GM18507 (cell line): Measurements from ENCODE around the gene TGFA.

ENCODE experiments used
- DNase-seq: peaks from one replicate; pipeline ENCODE4 v3.0.0; 2011; ENCODE audit warnings: low read depth; ENCODE audit not compliant: insufficient read length; ENCODE audit errors: extremely low spot score
- FAIRE-seq: peaks from 2 replicates; lab custom pipeline; 2011; peaks lifted over from hg19 to GRCh38; lab: Jason Lieb, UNC

Gene TGFA

DNA sequence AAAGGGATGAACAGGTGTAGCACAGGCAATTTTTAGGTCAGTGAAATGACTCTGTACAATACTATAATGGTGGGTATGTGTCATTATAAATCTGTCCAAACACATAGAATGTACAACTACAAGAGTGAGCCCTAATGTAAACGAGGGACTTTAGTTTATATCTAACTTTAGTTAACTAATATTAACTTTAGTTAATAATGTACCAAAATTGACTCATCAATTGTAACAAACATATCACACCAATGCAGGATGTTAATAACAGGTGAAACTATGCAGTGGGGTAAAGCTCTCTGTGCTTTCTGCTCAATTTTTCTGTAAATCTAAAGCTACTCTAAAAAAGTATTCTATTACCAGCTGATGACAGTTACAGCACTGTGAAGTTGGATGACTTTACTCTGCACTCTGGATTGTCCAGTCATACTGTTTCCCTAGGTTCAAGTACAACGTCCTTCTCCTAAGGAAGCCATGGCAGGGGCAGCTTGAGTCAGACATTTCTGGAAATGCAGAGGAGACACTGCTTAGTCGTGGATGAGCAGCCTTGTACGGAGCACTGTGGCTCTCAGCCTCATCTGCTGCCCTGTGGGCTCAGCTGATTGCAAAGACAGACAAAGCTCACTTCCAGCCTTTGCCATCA, 26.1 kb downstream of the TGFA start:
- FAIRE-seq (no peak), DNase-seq (no peak)

DNA sequence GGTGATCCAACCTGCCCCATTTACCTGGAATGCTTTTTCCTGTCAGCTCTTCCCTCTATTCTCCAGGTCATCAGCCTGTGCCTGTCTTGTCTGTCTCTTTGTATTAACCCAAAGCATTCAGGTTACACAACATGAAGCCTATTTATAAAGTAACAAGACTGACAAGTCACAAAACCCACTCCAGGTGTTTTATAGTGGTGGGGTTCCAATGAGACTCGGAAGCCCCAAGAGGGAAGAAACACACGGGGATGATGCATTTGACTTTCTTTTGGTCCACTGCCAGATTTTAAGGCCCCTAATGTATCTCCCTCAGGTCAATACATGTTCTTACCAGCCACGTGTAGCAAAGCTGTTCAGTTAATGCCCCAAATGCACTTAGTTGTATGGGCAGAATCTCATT, 27.5 kb downstream of the TGFA start:
- DNase-seq: no peak
- no peak for FAIRE-seq

DNA sequence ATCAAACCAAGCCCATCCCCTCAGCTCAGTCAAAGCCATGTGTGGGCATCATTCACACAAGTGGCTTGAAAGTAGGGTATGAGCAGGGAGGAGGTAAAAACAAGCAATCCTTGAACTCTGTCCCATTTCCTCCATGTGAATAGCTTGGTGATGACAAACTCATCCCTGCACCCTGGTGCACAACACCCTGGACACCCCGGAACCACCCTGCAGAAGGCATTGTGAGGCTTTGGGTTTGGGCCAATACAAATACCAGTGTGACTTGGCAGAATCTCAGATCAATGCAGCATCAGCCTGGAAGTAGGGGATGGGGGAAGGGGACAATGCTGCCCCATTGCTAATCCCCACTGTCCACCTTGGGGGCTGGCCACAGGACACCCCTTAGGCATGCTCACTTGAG, 28.6 kb downstream of the TGFA start:
- FAIRE-seq (no peak), DNase-seq (no peak)

DNA sequence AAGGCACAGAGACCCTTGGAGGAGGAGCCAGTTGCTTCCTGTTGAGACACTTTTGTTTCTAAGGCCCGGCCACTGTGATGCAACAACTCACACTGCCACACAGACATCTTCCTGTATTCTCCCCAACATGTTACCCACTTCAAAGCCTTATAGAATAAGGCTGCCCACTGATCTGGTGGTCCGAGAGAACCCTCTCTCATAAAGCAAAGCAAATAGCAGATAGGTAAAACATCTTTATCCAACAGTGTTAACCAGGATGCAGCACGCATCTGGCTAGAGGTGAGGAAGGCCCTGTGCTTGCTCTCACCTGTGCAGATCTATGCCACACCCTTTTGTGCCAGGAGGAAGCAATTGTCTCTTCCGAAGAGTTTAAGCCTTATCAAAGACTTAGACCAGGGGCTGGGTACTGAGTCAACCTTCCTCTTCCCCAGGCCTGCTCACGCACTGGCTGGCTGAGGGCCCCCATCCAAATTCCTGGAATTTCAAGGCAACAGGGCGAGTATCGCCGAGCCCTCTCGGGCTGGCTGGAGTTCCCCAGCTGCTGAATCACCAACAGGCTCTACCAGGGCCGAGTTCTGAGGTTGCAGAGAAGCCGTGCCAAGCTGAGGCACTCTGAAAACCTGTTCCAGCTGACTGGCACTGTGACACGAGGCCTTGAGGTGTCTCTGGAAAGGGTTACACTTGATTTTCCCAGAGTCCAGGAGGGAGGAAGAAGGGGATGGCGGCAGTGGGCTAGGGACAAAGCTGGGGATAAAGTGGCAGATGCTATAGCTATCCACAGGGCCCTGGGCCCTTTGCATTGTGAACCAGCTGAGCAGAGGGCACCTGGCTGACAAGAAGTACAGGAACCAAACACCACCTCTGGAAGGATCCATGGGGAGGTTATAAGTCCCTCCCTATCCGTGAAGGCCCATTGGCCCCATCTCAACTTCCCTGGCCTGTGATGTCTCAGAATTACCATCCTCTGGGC, 29.3 kb downstream of the TGFA start:
- no peak for FAIRE-seq
- no peak for DNase-seq

DNA sequence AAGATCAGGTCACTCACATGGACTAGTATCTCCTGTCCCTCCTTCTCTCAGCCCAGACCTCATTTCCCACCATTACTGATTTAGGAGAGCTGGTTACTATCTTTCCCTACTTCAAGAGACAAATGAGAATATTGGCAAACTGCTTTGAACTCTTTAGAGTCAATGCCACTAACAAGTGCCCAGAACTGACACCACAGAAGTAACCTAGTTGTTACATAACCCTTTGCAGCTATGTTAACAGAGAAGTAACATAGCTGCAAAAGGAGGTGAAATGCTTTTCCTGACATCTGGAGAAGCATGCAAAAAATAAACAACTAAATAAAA, 30.0 kb downstream of the TGFA start:
- FAIRE-seq (no peak), DNase-seq (no peak)

DNA sequence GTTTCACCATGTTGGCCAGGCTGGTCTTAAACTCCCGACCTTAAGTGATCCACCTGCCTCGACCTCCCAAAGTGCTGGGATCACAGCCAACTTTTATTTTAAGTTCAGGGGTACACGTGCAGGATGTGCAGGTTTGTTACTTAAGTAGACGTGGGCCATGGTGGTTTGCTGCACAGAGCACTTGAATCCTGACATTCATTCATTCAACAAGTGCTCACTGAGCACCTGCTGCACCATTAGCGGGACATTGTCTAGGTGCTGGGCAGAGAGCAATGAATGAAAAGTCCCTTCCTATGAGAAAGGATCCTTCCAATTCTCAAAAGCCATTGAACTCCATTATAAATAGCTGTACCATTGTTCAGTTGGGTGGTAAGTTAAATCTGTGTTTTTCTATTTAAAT, 31.0 kb downstream of the TGFA start:
- FAIRE-seq: no peak
- DNase-seq: no peak

DNA sequence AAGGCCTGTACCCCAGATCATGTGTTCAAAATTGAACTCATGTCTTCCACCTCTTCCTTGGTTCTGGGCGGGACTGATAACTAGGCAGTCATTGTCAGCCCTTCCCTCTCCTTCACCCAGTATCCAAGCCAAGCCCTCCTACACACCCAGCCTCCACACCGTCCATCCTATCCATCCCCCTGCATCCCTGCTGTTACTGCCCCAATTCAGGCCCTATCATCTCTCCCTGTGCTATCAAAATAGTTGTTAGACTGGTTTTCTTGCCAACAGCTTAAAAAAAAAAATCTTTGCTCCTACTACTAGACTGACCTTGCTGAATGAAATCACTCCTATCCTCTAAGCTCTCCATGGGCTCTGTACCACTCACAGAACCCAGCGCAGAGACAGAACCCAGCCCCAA, 32.8 kb downstream of the TGFA start:
- FAIRE-seq (no peak), DNase-seq (no peak)

DNA sequence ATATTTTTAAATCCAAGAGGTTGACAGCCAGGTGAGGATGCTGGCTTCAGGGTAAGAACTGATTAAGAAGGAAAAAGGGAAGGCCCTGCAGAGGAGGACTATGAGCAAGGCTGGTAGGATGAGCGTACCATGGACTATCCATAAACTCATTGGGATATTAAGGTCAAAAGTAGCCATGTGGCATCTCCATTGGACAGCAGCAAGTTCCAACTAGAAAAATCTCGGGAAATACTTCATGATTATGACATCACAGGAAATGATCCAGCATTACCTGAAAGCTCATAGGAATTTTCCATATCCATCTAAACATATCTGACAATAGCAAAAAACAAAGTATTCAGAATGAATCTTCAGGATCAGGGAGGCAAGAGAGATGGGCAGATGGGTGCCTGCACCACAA, 34.2 kb downstream of the TGFA start:
- no peak for DNase-seq
- no peak for FAIRE-seq

DNA sequence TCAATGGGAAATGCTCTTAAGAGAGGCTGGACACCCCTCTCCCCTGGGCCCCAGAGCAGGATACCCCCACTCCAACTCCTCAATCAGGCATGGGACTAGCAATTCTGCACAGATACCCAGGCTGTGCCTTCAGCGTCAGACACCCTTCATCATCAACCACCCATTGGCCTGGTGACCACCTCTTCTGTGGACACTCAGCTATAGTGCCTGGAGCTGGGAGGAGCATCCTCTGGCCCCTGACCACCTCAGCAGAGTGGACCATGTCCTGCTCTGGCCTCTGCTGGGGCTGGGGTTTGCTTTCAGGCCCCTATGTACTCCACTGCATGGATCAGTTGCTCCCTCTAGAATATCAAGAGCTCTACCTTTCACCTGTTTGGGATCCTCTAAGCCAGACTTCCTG, 35.1 kb downstream of the TGFA start:
- no peak for FAIRE-seq
- DNase-seq: no peak

DNA sequence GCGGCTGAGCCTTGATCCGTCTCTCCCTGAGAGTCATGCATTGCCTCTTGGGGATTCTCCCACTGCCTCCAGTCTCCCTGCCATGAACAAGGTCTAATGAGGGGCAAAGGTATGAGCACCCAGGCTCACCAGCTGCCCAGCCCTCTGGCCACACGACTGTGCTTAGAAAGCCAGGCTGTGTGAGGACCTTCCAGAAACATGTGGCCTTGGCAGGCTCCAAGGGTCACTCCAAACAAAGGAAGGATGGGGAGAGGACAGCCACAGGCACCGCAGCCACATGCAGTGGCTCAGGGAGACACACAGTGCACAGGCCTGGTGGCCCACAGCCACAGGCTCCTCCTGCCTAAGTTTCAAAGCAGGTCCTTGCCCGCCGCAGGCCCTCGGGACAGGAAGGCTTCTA, 35.8 kb downstream of the TGFA start:
- no peak for DNase-seq
- no peak for FAIRE-seq

DNA sequence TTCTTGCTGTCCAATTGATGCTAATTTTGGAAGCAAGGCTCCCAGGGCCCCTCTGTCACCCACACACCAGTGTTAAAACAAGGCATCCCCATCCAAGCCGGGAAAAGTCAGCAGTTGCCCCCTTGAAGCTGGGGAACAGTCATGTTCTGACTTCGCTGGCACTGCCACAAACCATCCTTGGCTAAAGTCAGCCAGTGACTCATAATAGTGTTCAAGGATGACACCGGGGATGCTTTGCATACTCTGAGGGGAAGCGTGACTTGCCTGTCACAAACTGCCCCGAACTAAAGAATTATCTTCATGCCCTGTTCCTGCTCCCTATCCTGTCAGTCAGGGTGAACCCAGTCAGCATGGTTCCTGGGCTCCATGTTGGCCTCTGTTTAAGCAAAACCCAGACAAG, 37.0 kb downstream of the TGFA start:
- FAIRE-seq (no peak), DNase-seq (peak; percentile 36)

DNA sequence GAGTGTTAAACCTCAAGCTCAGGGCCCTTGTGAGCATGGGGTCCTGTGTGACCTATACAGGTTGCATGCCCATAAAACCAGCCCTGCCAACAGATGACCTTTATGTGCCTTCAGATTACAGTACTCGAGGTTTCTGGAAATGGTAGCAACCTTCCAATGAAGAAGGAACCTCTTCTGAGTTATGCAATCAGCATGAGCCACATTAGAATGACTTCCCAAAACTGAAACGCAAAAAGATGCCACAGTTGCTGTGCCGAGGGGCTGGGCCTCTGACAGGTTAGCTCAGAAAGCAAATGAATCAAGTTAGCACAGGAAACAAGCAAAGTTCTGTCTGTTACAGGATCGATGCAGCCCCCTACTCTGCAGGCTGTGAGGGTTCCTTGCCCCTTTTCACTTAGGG, 37.7 kb downstream of the TGFA start:
- no peak for DNase-seq
- no peak for FAIRE-seq

DNA sequence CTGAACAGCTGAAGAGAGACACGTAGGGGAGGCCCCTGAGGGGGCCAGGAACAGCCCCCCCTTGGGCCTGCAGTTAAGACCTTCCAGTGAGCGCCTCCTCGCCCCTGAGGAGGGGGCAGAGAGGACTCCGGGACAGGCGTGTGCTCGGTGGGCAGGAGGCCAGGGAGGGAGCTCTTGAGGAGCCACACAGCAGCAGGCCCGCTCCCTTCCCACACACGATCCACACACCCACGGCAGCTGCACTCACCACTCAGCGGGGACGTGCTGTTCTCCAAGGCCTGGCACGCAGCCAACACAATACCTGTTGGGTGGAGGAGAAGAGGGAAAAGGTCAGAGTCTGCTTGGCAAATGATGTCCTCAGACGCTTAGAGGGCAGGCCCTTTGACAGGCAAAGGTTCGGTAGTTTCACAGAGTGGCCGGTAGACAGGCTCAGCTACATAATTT, 39.0 kb downstream of the TGFA start:
- DNase-seq (no peak), FAIRE-seq (no peak)

DNA sequence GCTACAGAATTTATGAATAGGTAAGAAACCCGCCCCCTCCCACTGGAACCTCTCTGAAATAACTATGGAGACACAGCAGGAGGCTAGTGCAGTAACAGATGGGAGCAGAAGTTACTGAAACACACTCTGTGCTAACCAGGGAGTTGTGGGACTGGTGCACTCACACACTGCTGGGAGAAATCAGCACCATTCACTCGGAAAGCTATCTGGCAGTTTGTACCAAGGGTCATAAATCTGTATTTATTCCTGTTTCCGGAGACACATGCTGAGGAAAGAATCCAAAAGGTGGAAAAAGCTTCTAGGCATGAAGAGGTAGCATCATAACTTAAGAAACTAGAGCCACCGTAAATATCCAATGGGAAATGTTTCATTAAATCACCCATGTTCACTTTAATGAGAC, 39.9 kb downstream of the TGFA start:
- DNase-seq (no peak), FAIRE-seq (no peak)

DNA sequence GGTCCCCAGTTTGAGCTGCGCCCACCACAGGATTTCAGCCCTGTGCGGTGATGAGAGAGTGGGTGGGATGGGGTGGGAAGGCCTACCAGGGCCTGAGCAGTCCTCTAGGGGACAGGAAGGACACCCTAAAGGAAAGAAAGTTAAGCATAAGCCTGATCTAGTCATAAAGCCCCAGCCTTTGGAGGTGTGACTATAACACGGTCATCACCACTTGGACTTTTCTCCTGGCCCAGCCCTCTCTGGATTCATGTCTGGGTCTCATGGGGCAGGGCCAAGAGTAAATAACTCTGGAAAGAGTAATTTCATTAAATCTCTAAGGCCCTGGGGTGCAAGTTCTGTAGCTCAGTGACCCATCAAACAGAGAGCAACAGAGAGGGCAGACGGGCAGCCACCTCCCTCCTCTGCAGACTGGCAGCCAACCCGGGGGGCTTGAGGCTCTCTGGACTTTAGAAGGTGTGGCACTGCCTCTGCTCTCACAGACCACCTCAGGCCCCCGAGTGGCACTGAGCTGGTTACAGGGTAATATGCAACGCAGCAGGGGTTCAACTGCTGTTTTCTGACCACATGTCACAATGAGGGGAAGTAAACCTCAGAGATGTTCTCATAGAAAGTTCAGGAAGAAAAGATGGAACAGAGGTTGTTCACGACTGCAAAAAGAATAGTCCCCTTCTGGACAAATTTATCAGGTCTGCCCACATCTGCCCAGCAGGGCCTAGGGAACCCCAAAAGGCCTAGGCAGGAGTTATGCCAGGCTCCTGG, 41.5 kb downstream of the TGFA start:
- FAIRE-seq (no peak), DNase-seq (no peak)

DNA sequence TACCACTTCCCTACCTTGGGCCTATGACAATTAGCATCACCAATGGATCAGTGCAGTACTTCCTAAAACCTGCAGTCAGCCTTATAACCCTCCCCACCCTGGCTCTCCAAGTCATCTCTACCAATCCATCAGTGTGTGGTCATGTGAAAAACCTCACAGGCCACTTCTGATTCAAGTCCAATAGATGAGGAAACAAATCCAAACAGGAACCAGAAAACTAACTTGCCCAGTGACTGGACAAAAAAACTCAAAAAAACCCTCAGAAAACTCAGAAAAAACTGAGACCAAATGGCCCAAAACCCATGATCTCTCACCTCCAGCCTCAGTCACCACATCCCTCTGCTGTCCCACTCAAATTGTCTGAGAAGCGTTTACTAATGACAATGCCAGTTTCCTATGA, 43.3 kb downstream of the TGFA start:
- FAIRE-seq (no peak), DNase-seq (no peak)

DNA sequence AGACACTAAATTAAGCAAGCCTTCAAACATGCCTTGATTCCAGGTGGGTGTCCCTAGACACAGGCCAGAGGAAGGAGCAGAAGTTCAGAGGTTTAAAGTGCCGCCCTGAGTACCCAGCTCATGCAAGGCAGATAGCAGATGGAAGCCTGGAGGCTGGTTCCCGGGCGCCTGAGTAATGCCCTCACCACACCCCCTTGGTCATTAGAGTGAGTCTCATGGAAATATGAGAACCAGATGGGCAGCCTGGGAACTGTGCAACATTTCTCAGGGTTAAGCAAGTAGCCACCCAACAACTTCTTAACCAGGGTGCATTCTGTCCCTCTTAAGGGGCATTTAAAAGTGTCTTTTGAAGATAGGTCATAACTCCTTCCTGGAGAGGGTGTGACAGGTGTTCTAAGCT, 44.1 kb downstream of the TGFA start:
- no peak for DNase-seq
- FAIRE-seq: no peak

DNA sequence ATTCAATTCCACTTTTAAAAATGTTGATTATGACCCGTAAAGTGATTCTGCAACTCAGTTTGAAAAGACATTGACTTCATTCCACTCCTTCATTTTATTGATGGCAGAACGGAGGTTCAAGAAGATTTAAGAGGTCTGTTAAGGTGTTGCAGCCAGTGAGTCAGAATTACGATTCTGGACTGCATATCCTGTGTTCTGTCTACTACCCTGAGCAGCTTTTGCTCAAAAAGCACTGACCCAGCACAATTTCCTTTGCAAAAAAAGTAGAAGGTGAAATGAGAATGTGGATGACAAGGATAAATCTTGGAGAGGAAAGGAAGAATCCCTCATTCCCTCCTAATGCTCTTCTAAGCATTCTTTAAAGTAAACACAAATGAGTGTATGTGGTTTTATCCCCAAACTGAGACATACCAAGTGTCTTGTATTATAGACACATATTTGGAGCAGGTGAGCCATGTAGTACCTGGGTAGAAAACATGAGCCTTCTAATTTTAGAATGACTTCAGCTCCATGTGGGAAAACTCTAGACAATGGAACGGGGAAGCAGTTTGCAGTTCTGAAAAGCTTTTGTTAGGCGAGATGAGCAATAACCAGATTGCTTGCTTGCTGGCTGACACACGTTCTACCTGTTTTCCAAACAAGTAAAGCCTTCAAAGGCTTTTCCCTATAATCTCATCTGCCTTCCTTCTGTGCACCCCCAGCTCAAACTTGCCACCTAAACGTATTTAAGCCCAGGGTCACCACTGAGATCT, 44.7 kb downstream of the TGFA start:
- no peak for FAIRE-seq
- DNase-seq: no peak

DNA sequence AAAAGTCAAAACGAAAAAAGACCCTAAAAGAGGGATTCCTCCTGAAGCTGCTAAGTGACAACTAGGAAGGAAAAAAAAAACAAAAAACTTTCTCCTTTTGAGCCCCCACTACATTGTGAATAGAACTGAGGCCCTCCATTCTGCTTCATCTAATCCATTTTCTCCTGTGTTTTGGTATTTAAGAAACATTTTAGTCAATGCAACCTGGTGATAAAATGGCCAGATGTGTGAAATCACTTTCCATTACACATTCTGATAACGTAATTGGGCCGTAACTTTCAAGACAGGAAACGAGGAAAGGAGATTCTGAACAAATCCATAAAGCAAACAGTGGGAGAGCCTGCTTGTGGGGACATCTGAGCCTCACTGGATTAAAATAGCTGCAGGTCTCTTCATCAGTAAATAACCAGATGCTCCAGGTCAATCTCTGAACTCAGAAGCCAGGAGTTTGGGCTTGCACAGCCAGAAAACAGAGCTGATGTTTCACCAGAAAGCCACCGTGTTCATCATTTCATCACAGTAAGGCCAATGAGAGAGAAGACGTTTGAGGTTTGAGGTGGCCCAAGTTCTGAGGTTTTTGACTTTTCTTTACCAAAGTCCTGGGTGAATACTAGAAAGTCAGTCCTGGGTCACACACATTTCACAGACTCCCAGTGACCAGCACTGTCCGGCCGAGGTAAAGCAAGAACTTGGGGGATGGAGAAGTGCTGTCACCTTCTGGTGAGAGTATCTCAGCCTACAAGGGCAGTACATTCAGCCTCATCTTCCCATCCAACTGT, 47.8 kb downstream of the TGFA start:
- FAIRE-seq: no peak
- DNase-seq: no peak
